ENCODE measurements around the gene RGCC.

DNA sequence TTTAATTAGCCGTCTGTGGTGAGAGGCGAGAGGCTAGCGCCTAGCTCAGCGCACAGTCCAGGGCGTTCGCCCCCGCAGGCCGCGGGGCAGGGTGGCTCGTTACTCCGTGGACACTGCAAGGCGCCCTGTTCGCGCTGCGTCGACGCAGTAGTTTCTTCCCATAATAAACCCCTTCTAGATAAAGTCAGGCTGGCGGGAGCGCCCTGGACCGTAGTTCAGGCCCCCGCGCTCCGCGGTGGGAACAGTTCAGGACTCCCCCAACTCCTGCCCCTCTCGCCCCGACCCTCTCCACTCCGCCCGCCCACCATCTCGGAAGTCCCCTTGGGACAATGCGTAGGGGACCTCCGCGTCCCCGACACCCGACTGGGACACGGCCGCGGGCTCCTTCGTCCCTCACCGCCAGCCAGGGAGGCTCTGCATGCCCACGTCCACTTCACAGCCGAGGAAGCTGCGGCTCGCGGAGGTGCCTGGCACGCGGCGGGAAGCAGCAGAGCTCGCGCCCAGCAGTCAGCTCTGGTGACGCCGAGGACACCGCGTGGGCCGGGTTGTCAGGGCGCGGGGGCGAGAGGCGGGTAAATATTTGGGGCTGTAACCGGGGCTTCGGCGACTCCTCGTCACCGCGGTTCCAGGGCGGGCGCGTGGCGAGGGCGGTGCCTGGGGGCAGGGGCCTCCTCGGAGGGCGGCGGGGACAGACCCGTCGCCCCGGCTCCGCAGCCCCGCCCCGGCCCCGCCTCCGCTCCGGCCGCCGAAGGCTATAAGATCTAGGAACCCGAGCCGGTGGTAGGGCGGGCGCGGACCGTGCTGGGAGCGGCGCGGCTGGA, at the start of gene RGCC:
- TF ChIP-seq CTCF (IDR thresholded peaks at IDR 0.05) (no peak), POLR2A (IDR thresholded peaks at IDR 0.05) (peak; percentile 61)
